Measurements from ENCODE around the gene MXD1.
A peak's percentile ranks its signal among the peaks of the same experiment; 100 is the strongest.

The MXD1 gene

GRCh38 chr2:69966496-69966895 is 51.6 kb downstream of the MXD1 start:
- Histone ChIP-seq H3K4me1 (ENCODE audit: control insufficient read depth, insufficient read depth, low read length) (no peaks in the 10 kb centered on the region), H3K9me3 (ENCODE audit: control insufficient read depth, insufficient read depth, low read depth, low read length) (no peaks in the 10 kb centered on the region), H3K27ac (ENCODE audit: extremely low read depth, low read depth, low read length) (no peak overlapping the region), H3K4me3 (ENCODE audit: low read depth, low read length) (no peak overlapping the region), H3K36me3 (ENCODE audit: control insufficient read depth in 2 of 2, insufficient read depth in 1 of 2, low read length in 2 of 2) (no peaks in the 10 kb centered on the region)
- POLR2A ChIA-PET, result no interaction called here
- TF ChIP-seq FEZF1 (tag by site-specific recombination; IDR thresholded peaks at IDR 0.05), result no peak
- TF ChIP-seq ZNF223 (tag by site-specific recombination; IDR thresholded peaks at IDR 0.05), result no peak
- TF ChIP-seq ZBTB48 (tag by site-specific recombination; IDR thresholded peaks at IDR 0.05), result no peak
- TF ChIP-seq ZFP41 (tag by site-specific recombination; IDR thresholded peaks at IDR 0.05; ENCODE audit: borderline replicate concordance), result no peak
- CTCF ChIA-PET, result interaction anchor here (0.5 kb wide), 1 partner anchor 41 kb away, joined by 4 read pairs; no protein-coding TSS in a partner anchor

GRCh38 chr2:69968609-69969008 is 53.7 kb downstream of the MXD1 start:
- POLR2A ChIA-PET, result interaction anchor here (0.6 kb wide), 1 partner anchor 19 kb away, joined by 3 read pairs; no protein-coding TSS in a partner anchor
- Histone ChIP-seq H3K9me3 (ENCODE audit: control insufficient read depth, insufficient read depth, low read depth, low read length) (no peaks in the 10 kb centered on the region), H3K36me3 (ENCODE audit: control insufficient read depth in 2 of 2, insufficient read depth in 1 of 2, low read length in 2 of 2) (no peaks in the 10 kb centered on the region), H3K4me3 (ENCODE audit: low read depth, low read length) (no peak overlapping the region), H3K4me1 (ENCODE audit: control insufficient read depth, insufficient read depth, low read length) (no peaks in the 10 kb centered on the region), H3K27ac (ENCODE audit: extremely low read depth, low read depth, low read length) (no peak overlapping the region)
- TF ChIP-seq ZNF155 (tag by site-specific recombination; IDR thresholded peaks at IDR 0.05) (no peak), ZNF341 (tag by site-specific recombination; IDR thresholded peaks at IDR 0.05; ENCODE audit: low read depth) (peak; percentile 53)
- CTCF ChIA-PET, result no interaction called here

- Histone ChIP-seq H3K36me3 (ENCODE audit: control insufficient read depth in 2 of 2, insufficient read depth in 1 of 2, low read length in 2 of 2) (no peaks in the 10 kb centered on the region), H3K27ac (ENCODE audit: extremely low read depth, low read depth, low read length) (no peak overlapping the region), H3K4me1 (ENCODE audit: control insufficient read depth, insufficient read depth, low read length) (no peaks in the 10 kb centered on the region), H3K9me3 (ENCODE audit: control insufficient read depth, insufficient read depth, low read depth, low read length) (no peaks in the 10 kb centered on the region), H3K4me3 (ENCODE audit: low read depth, low read length) (no peak overlapping the region)
- ChIA-PET CTCF (interaction anchor here (0.6 kb wide), 2 partner anchors 47 to 89 kb away, joined by 3 to 5 read pairs; no protein-coding TSS in a partner anchor), POLR2A (no interaction called here)
- TF ChIP-seq ZBTB7A (tag by site-specific recombination; IDR thresholded peaks at IDR 0.05; ENCODE audit: low read depth) (no peak), ZBTB8A (tag by site-specific recombination; IDR thresholded peaks at IDR 0.05) (no peak), ZNF768 (tag by site-specific recombination; IDR thresholded peaks at IDR 0.05) (no peak), ZNF624 (tag by site-specific recombination; IDR thresholded peaks at IDR 0.05) (no peak), ZNF830 (tag by site-specific recombination; IDR thresholded peaks at IDR 0.05; ENCODE audit: low read depth) (no peak), ZNF174 (tag by site-specific recombination; IDR thresholded peaks at IDR 0.05) (no peak), ZNF621 (tag by site-specific recombination; IDR thresholded peaks at IDR 0.05) (no peak), ZNF280C (tag by site-specific recombination; IDR thresholded peaks at IDR 0.05) (no peak)
Measured at GRCh38 chr2:69969126-69969983, 54.4 kb downstream of the MXD1 start.

- no peaks in the 10 kb centered on the region for H3K36me3 ChIP-seq (ENCODE audit: control insufficient read depth in 2 of 2, insufficient read depth in 1 of 2, low read length in 2 of 2)
- H3K4me3 ChIP-seq (ENCODE audit: low read depth, low read length), result no peak overlapping the region
- H3K9me3 ChIP-seq (ENCODE audit: control insufficient read depth, insufficient read depth, low read depth, low read length), result no peaks in the 10 kb centered on the region
- H3K4me1 ChIP-seq (ENCODE audit: control insufficient read depth, insufficient read depth, low read length), result no peaks in the 10 kb centered on the region
- CTCF ChIA-PET, result interaction anchor here (0.6 kb wide), 1 partner anchor 88 kb away, joined by 5 read pairs; no protein-coding TSS in a partner anchor
- POLR2A ChIA-PET, result no interaction called here
- no peak overlapping the region for H3K27ac ChIP-seq (ENCODE audit: extremely low read depth, low read depth, low read length)
- TF ChIP-seq ZNF121 (tag by site-specific recombination; IDR thresholded peaks at IDR 0.05), result no peak
- TF ChIP-seq GLIS2 (tag by site-specific recombination; IDR thresholded peaks at IDR 0.05), result no peak
- TF ChIP-seq REST (tag by site-specific recombination; IDR thresholded peaks at IDR 0.05), result no peak
- TF ChIP-seq KLF17 (tag by site-specific recombination; IDR thresholded peaks at IDR 0.05), result no peak
- TF ChIP-seq KLF7 (tag by site-specific recombination; IDR thresholded peaks at IDR 0.05; ENCODE audit: borderline replicate concordance), result no peak
- TF ChIP-seq GFI1B (tag by site-specific recombination; IDR thresholded peaks at IDR 0.05), result no peak
- no peak for TF ChIP-seq FEZF1 (tag by site-specific recombination; IDR thresholded peaks at IDR 0.05)
- no peak for TF ChIP-seq ZNF529 (tag by site-specific recombination; IDR thresholded peaks at IDR 0.05; ENCODE audit: insufficient replicate concordance)
- TF ChIP-seq WT1 (tag by site-specific recombination; IDR thresholded peaks at IDR 0.05), result no peak
Measured at GRCh38 chr2:69969991-69970390, 55.1 kb downstream of the MXD1 start.
